ENCODE measurements around the gene SHISA8. TPM values are rescaled to one million over a fixed set of nuclear protein-coding genes. Genes with fewer than 3 reads are reported as not detected.
"Not testable (repeated sequence)": the region's sequence is repeated elsewhere in the genome, so short reads cannot be mapped to it uniquely, and the experiment has no call there.

The SHISA8 gene
- 0.16 TPM for total RNA-seq

DNA sequence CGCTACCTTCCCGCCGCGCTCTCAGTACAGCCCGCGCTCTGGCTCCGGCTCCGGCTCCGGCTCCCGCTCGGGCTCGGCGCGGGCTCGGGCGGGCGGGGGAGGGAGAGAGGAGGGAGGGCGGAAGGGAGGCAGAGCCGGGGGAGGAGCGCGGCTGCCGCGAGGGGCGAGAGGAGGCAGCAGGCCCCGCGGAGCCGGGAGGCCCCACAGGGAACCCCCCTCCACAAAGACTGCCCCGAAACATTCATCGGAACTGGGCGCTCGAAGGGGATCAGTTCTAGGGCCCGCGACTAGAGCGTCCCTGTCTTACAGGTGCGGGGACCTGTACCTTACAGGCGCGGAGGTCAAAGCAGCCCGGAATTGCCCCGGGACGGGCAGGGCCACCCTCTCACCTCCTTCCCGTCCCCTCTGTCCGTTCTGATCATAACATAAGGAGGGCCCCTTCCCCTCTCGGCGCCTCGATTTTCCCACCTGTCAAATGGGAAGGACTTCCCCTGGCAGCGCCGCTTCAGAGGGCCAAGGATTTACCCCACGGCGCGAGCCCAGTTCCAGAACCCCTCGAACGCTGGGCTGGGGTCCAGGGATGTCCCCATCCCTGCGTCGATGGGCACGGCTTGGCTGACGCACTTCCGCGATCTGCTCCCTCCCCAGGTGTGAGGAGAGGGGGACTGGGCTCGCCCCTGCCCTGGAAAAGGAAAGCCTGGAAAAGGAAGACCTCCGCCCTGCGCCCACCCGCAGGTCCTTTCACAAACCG is at the start of gene SHISA8:
Gene SHISA8, minus strand, starts transcription at position 40 of the 751 bp plus-strand sequence. CDS start 407 bp downstream, outside the sequence.
- peak; percentile 41 for ATAC-seq

DNA sequence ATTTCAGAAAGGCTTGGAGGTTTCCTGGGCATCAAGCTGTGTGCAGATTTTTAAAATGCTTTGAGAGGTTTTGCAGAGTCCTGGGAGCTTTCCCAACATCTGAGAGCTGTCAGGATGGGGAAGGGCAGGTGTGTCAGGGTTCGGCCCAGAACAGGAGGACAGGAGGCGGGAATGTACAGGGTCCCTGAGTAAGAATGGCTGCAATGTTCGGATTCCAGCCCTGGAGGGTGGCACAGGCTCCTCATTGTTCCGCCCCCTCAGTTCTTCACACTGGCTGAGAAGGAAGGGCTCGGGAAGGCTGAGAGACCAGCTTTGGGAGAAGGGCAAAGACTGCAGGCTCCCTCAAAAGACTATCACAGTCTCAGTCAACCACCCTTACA is 49.2 kb upstream of the SHISA8 start:
- ATAC-seq: no peak

DNA sequence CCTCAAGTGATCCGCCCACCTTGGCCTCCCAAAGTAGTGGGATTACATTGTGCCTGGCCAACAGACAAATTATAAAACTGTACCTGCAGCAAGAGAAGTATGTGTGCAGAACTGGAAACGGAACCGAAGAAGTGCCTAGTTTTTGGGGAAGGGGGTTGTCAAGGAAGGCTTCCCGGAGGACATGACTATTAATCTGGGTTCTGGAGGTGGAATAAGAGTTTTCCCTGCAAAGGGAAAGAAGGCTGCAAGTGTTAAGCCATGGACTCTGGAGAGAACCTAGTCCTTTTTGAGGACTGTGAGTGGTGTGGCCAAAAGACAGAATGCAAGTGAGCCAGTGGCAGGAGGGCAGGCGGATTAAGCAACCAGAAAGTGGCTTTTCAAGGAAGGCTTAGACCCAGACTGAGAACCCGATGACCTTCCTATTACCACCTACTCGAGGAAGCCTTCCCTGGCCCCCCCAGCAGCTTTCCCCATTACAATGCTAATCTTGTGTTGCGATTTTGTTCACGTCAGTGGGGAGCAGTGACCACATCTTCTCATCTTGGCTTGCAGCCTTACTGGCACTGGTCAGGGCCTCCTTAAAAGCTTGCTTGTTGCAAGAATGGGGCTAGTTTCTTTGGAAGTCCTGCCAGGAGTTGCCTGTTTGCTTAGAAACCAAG is 48.7 kb upstream of the SHISA8 start:
- no peak for ATAC-seq

DNA sequence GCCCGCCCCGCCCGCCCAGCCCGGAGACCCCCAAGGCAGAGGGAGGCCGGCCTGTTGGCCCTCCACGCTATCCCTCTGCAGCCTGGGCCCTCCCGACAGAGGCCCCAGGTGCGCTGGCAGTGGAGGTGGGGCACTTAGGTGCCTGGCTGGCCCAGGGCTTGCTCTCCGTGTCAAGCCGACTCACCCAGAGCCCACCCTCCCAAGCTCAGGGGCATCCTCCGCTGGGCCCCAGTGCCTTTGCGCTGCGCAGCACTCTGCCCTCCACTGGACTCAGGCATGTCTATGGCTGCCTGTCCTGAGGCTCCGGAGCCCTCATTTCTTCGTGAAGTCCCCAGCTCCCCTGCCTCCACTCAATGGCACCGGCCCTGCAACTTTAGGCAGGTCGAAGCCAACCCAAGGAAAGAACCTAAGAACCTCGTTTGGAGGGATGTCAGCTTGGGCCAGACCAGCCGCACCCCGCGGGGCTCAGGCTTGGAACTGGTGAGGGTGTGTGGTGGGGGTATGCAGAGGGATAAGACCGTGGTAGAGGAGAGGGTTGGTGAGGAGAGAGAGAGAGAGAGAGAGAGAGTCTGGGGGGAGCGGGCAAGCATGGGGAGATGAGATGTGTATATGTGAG is 43.2 kb upstream of the SHISA8 start:
- ATAC-seq: peak; percentile 35

DNA sequence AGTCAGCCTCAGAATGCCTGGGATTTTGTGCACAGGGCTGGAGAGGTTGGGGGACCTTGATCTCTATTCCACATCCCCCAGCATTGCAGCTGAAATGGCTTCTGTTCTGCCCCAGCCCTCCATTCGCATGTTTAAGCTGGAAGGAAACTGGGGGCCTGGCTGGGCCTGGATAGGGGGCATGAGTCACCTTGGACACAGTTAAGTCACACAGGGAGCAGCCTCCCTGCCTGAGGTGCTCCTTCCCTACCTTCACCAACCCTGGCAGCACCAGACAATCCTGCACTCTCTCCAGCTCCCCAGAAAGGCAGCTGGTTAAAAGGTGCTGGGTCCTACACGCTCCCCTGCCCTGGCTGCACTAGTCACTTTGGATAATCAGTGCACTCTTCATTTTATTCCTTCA is 37.8 kb upstream of the SHISA8 start:
- peak; percentile 17 for ATAC-seq

DNA sequence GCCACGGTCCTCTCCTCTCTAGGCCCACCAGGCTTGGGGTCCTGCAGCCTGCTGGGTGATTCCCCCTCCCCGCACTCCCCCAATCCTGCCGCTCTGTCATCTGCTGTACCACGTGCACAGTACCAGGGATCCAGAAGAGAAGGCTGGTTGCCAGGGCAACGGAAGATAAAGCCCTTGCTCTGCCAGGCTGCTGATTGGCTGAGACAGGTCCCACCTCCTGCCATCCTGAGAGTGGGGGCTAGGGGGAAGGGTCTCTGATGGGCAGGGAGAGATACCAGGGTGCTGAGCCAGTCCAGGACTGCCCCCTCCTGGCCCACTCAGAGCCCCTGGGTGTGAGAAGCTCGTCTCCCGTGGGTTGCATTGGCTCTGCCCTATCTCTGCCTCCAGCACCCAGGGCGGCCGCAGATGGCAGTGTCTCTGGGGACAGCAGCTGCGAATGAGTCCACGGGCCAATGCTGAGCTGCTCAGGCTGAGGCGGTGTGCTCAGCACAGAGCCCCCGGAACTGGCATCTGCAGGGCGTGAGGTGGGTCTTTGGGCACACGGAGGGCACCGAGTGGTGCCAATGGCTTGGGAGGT is 37.1 kb upstream of the SHISA8 start, which contains the start of gene SMIM45:
Gene SMIM45, plus strand, starts transcription at position 253 of the 577 bp plus-strand sequence.
- peak; percentile 12 for ATAC-seq

DNA sequence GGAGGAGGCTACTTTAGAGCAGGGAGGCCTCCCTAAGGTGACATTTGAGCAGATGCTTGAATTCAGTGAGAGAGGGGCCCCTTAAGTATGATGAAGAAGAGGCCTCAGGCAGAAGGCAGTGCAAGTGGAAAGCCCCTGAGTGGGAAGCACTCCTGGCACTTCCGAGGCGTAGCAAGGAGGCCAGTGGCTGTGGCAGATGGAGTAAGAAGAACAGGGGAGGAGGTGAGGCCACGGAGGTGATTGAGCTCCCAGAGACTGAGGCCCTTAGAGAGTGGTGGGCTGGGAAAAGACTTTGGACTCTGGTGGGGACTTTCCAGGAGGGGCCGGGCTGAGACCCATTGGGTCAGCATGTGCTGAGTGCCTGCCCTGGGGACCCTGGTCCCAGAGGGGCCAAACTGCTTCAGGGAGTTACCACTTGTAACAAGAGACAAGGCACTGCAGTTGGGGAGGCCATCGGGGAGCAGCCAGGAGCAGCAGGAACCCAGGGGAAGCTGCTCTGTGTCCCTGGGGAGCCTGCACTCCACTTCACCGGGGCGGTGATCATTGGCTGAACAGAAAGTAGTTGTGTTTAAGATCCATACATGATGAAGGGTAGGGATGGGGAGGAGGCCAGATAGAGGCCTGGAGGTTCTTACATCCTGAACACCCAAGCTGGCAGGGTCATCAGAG is 34.6 kb upstream of the SHISA8 start:
- ATAC-seq: no peak

DNA sequence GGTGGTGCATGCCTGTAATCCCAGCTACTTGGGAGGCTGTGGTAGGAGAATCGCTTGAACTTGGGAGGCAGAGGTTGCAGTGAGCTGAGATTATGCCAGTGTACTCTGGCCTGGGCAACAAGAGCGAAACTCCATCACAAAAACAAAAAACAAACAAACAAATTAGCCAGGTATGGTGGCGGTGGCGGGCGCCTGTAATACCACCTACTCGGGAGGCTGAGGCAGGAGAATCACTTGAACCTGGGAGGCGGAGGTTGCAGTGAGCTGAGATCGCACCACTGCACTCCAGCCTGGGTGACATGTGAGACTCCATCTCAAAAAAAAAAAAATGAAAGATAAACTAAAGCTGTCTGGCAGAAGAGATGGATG is 34.0 kb upstream of the SHISA8 start:
- ATAC-seq: not testable (repeated sequence)

DNA sequence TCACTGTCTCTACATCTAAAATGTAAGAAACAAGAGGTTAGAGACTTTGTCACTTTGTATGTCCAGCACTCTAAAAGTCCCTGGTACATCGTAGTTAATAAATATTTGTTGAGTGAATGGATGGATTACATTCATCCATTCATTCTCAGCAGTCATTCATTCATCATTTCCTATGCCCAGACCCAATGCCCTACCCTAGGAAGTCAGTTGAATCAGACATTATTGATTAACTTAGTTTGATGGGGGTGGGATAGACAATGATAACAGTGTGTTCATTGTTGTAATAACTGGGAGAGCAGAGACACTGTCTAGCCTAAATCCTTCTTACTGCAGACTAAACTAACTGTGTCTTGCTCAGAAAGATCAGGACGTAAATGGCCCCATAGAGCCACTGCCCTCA is 33.3 kb upstream of the SHISA8 start:
- no peak for ATAC-seq

DNA sequence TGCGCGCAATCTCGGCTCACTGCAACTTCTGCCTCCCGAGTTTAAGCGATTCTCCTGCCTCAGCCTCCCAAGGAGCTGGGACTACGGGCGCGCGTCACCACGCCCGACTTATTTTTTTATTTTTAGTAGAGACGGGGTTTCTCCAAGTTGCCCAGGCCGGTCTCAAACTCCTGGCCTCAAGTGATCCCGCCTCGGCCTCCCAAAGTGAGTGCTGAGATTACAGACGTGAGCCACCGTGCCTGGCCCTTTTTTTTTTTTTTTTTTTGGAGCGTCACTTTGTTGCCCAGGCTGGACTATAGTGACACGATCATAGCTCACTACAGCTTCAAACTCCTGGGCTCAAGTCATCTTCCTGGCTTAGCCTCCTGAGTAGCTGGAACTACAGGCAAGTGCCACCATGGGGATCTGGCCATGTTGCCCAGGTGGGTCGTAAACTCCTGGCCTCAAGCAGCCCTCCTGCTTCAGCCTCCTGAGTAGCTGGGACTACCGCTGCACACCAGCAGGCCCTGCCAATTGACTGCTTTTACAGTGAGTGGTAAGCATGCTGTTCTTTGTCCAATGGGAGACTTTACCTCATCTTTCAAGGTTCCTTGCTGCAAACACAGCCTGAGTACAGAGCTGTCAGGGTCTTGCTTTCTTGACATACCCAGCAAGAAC is 32.7 kb upstream of the SHISA8 start:
- no peak for ATAC-seq

DNA sequence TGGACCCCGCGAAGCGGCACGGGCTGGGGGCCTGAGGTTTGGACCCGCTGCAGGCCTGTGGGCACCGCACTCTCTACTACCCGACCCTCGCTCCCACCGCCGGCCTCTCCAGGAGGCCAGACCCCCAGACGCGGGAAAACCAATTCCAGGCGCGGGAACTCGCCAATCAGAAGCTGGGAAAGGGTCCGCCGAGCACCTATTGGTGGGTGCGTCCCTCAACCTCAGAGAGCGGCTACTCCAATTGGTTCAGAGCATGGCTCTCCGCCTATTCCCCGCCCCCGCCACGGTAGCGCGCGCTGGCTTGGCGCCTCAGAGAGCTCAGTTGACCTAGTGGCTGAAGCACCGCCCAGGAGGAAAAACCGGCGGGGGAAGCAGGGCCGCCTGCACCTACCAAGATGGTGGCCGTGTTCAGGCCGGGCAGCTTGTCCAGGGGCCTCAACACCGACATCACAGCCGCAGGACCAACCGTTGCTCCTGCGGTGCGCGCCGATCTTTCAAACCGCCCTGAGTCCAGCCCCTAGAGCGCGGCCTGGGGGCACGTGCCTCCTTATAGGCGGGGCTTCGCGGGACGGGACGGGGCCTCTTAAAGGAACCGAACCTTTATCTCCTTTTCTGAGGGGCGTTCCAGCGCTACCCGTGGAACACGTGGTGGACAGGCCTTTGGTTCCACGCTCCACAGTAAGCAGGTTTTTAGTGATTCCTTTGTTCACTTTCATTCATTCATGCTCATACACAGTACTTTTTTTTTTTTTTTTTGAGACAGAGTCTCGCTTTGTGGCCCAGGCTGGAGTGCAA is 32.0 kb upstream of the SHISA8 start, which contains the start of gene CENPM:
Gene CENPM, minus strand, starts transcription at position 524 of the 795 bp plus-strand sequence. Its CDS starts 76 bp downstream, at position 448.
- ATAC-seq: peak; percentile 89

DNA sequence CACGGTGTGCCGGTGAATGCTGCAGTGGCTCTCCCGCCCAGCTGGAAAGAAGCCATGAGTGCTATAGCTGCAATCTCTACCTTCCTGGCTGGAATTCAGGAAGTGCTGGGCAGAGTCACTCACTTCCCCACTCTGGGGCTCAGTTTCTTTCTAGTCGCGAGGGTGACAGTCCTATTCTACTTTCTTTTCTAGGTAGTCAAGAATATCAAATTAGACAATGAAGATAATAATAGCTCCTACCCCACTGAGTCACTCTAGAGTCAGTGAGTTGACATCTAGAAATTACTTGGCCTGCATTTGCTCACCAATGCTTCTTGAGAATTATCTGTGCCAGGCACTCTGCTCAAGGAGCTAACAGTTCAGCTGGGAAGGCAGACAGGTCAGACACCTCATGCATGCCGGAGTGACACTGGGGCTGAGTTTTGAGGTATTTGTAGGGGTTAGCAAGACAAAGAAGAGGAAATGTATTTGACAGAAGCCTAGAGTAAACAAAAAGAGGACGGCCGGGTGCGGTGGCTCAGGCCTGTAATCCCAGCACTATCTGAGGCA is 28.9 kb upstream of the SHISA8 start:
- peak; percentile 10 for ATAC-seq

DNA sequence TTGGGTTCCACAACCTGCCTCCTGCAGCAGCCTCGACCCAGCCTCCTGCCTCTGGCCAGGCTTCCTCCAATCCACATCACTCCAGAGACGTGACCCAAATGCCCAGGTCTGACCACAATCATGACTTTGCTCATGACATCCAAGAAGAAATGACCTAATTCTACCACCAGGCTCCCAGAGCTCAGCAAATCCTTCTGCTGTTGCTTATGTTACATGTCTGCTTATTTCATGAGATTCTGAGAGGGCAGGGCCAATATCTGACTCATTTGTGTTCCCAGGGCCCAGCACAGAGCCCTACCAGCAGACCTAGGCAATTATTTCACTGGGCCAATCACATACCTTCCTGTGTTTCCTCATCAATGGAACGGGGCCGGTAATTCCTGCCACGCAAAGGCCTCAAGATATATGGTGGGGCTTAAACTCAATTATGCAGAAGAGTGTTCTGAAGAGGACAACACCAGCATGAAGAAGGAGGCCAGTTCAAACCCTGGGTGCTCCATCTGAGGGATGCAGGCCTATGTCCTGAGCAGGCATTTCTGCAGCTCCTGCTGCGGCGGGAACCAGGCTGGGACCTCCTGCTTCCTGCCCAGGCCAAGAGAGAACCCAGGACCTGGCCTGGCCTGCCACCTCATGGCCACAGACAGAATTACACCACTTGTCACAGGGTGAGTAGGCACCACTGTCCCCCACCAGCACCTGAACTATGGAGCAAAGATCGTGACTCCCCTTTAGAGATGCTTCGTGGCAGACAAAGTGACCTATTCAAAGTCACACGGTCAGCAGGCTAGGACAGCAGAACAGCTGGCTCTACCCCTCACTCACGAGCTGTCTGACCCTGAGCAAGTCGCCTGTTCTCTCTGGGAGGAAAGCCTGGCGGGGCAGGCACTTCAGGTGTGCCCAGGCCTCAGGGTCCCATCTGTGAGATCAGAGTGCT is 26.2 kb upstream of the SHISA8 start:
- peak; percentile 78 for ATAC-seq

DNA sequence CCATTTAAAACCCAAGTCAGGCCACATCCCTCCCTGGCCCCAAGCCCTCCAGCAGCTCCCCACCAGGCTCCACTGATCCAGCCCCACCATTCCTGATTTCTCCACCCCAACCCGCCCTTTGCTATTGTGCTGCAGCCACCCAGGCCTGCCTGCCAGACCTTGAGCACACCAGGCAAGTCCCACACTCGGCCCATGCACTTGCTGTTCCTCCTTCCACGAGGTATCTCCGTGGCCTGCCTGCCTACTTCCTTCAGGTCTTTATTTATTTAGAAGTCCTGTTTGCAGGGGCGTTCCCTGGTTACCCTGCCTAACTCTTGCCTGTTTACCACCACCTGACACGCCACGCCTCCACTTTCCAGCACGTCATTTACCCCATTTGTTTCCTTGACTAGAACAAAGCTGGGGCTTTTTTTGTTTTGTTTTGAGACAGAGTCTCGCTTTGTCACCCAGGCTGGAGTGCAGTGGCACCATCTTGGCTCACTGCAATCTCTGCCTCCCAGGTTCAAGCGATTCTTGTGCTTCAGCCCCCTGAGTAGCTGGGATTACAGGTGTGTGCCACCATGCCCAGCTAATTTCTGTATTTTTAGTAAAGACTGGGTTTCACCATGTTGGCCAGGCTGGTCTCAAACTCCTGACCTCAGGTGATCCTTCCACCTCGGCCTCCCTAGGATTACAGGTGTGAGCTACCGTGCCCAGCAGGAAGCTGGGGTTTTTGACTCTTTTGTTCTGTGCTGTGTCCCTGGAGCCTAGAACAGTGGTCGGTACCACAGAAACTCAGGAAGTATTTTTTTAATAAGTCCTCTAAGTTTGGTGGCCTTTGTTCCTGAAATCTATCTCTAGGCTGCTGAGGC is 25.3 kb upstream of the SHISA8 start:
- ATAC-seq: peak; percentile 63

DNA sequence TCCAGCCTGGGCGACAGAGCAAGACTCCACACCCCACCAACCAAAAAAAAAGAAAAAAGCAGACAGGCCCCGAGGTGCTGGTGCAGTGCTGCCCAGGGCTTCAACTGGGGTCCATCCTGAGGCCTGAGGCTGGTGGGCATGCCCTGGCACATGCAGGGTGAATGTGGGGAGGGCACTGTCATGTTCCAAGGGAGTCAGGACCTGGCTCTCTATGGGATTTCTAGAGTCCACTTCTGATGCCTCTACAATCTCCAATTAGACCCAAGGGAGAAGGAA is 22.0 kb upstream of the SHISA8 start:
- ATAC-seq: no peak

DNA sequence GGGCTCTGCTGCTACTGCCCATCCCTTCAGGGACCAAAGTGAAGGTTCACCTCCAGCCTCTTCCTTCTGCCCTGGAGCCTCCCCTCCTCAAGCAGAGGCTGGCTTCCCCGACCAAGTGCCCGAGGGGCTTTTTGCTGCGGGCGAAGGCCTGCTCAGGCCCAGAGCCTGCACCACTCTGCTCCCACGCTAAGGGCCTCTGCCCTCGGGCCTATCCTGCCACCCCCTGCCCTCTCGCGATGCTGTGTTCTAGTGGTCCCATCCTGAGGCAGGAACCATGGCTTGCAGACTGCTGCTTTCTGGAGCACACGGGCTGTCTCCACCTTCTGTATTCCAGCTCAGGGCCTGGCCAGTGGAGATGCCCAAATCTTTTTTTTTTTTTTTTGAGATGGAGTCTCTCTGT is 20.6 kb upstream of the SHISA8 start:
- ATAC-seq: no peak

DNA sequence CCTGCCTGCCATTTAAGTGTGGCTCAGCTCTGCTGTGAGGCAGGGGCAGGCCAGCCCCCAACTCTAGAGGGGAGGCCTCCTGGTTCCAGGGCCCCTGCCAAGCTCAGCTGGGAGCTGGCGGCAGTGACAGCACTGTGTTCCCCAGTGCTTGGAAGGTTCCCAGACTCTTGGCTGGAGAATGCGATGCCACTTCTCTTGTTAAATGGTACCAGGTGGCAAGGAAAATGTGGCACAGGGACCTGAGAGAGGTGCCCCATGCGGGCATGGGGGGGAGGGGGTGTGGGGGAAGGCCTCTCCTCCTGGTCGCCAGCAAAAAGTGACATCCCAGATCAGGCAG is 20.1 kb upstream of the SHISA8 start:
- ATAC-seq: no peak

DNA sequence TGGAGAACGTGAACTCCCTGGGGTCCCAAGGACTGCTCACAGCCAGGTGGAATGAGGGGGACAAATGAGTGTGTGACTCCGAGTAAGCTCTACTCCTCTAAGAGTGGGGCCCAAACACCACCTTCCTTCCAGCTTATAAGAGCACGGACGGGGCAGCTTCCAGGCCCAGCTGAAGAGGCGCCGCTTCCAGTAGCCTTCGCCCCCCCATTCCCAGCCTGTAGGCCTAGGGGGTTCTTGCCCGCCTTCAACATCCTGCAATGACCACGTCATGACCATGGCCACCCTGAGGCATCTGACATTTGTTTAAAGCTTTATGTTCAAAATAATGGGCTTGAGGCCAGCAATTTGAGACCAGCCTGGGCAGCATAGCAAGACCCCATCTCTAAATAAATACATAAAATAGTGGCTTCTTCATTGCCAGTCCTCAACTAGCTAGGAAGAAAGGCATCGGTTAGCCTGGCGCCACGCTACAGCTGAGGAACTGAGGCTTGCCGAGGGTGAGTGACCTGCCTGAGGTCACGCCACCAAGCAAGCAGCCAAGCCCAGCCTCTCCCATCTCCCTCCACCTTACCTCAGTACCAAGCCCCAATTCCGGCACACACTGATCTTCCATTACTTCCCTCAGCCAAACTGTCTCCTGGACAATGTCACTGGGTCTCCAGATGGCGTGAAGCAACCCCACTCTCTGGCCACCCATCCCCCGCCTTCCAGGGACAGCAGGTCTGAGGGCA is 19.6 kb upstream of the SHISA8 start:
- no peak for ATAC-seq

Measured in esophagus mucosa (tissue), 1 donor.